Effector memory CD4-positive, alpha-beta T cell (primary cell): ENCODE data around the gene MRPL27.

ENCODE experiments used
- DNase-seq, 3 donors: peaks; one replicate each; pipeline ENCODE4 v3.0.0-alpha.2; 2020
- H3K27ac ChIP-seq: 2 replicates; pipeline ENCODE4 v1.7.0; 2013; ENCODE audit warnings: mild to moderate bottlenecking, low read length, moderate library complexity; ENCODE audit not compliant: insufficient read depth, poor library complexity, severe bottlenecking
- H3K27me3 ChIP-seq: replicated peaks from 2 replicates; pipeline ENCODE4 v1.7.0; 2013; ENCODE audit warnings: mild to moderate bottlenecking, low read length; ENCODE audit not compliant: insufficient read depth, control insufficient read depth, poor library complexity, severe bottlenecking
- H3K36me3 ChIP-seq: 2 replicates; pipeline ENCODE4 v1.7.0; 2013; ENCODE audit warnings: mild to moderate bottlenecking, low read length, moderate library complexity; ENCODE audit not compliant: control insufficient read depth, insufficient read depth
- H3K4me1 ChIP-seq: 2 replicates; pipeline ENCODE4 v1.7.0; 2013; ENCODE audit warnings: low read length, mild to moderate bottlenecking; ENCODE audit not compliant: control insufficient read depth, insufficient read depth, poor library complexity, severe bottlenecking
- H3K4me3 ChIP-seq: 2 replicates; pipeline ENCODE4 v1.7.0; 2013; ENCODE audit warnings: low read length, low read depth, mild to moderate bottlenecking; ENCODE audit not compliant: insufficient read depth, poor library complexity, severe bottlenecking
- H3K9me3 ChIP-seq: 2 replicates; pipeline ENCODE4 v1.7.0; 2013; ENCODE audit warnings: mild to moderate bottlenecking, low read length, moderate library complexity; ENCODE audit not compliant: control insufficient read depth

The MRPL27 gene

DNA sequence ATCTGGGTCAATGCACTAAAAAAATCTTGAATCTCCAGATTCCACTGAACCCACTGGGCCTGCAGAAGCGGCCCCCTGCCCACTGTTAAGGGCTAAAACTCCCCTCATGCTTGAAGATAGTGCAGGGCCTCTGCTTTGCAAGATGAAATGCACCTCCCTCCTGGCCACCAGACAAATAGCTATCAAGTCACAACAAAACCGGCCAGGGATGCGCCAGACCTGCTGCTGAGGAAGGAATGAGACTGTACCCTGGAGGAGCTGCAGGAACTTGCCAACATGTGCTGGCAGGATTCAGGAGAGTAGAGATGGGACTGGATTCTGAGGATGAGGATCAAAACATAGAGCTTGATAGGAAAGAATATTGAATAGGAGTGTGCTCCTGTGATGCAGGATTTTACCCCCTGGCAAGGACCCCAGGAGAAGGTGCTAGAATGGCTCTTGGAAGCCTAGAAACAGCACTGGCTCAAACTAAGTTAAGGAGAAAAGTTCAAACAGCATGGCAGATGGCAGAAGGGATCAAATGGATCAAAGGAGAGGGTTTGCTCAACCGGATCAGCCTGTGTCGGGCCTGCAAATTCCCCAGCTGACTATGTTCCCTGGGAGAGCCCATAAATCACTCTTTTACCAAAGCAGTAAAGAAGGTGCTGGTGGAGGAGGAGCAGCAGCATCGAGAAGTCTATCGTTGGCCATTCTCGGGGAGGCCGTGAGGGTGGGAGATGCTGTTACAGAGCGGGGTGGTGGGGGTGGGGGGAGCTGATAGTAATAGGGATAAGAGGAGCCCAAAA is 54.3 kb downstream of the MRPL27 start:
- H3K9me3 ChIP-seq = no peaks in the 10 kb centered on the region
- H3K27ac ChIP-seq = no peak overlapping the region
- H3K4me1 ChIP-seq = no peaks in the 10 kb centered on the region
- no peaks in the 10 kb centered on the region for H3K36me3 ChIP-seq
- H3K4me3 ChIP-seq = no peak overlapping the region
- H3K27me3 ChIP-seq = no peaks in the 10 kb centered on the region
- DNase-seq = no peak
